Retinal pigment epithelial cell (primary cell): ENCODE measurements around the gene RELB.
A peak's percentile ranks its signal among the peaks of the same experiment; 100 is the strongest.

ENCODE experiments used
- DNase-seq: peaks from one replicate; pipeline ENCODE4 v3.0.0-alpha.2; 2010; ENCODE audit warnings: low read depth
- H3K4me3 ChIP-seq: 2 replicates; pipeline ENCODE4 v1.5.1; 2011; ENCODE audit warnings: mild to moderate bottlenecking, low read length, control low read depth, moderate library complexity
- CTCF ChIP-seq: conservative IDR thresholded peaks from 2 replicates; pipeline ENCODE4 v1.5.1; 2011; ENCODE audit warnings: low read depth, low read length, control low read depth, inconsistent platforms

RELB gene

GRCh38 chr19:45070214-45070613 is 69.0 kb downstream of the RELB start:
- TF ChIP-seq CTCF = no peak
- no peak for DNase-seq

GRCh38 chr19:45070861-45071544 is 69.7 kb downstream of the RELB start:
- no peak for DNase-seq
- no peak for TF ChIP-seq CTCF
- no peak overlapping the region for H3K4me3 ChIP-seq

More at GRCh38 chr19:45070214-45070613, 69.0 kb downstream of the RELB start:
- H3K4me3 ChIP-seq = no peak overlapping the region

- TF ChIP-seq CTCF = no peak
- DNase-seq = no peak
- no peak overlapping the region for H3K4me3 ChIP-seq
These were observed 70.3 kb downstream of the RELB start for GRCh38 chr19:45071545-45071938.

GRCh38 chr19:45071969-45072790 is 70.9 kb downstream of the RELB start:
- DNase-seq = no peak
- no peak for TF ChIP-seq CTCF
- H3K4me3 ChIP-seq = no peak overlapping the region

- TF ChIP-seq CTCF = no peak
- no peak for DNase-seq
- H3K4me3 ChIP-seq = no peak overlapping the region
These were observed 73.6 kb downstream of the RELB start for GRCh38 chr19:45074744-45075300.

- DNase-seq = no peak
- TF ChIP-seq CTCF = no peak
- peak overlapping the region; percentile 37 for H3K4me3 ChIP-seq
These were observed 74.2 kb downstream of the RELB start for GRCh38 chr19:45075301-45076028.
